SK-N-SH treated with all-trans-retinoic acid at 6 μM for 48 hours (cell line): ENCODE measurements around the gene SULT2B1.

Experiments used
- RARB ChIP-seq: fragments of 250-450 bp; sonication (Bioruptor Pico); IDR thresholded peaks from 2 replicates; pipeline ENCODE4 v1.8.0; 2021; ENCODE audit warnings: mild to moderate bottlenecking, moderate library complexity
- ZFP30 ChIP-seq: fragments of 450-650 bp; formaldehyde crosslinking; IDR thresholded peaks from 2 replicates; pipeline ENCODE4 v1.5.0; 2022; ENCODE audit warnings: mild to moderate bottlenecking, moderate library complexity

DNA sequence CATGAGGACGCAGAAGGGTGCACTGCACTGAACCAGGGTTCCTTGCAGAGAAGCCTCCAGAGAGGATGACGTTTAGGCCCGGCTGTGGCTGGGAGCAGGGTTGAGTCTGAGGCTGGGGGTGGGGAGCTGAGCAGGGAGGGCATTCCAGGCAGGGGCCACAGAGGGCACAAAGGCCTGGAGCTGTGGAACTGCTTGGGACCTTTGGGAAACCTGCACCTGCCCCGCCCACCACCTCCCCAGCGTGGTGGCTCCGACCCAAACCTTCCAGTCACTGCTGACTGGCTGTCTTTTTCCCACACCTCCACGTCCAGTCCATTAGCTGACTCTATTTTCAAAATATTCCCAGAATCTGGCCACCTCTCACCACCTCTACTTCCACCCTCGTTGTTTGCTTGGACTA lies 35.4 kb upstream of the SULT2B1 start:
- TF ChIP-seq RARB (CRISPR knock-in tag) (no peak), ZFP30 (no peak)
